SU-DHL-6 (cell line): ENCODE data around the gene IGSF3.

Source experiments
- CTCF ChIP-seq: fragments of 200-600 bp; sonication (generic); IDR thresholded peaks from one replicate; pipeline ENCODE4 v1.5.1; 2017; ENCODE audit warnings: antibody characterized with exemption, mild to moderate bottlenecking, low read length, moderate library complexity; ENCODE audit not compliant: insufficient read depth, poor library complexity, severe bottlenecking
- EZH2phosphoT487 ChIP-seq: fragments of 200-600 bp; sonication (generic), shearing (Covaris generic); conservative IDR thresholded peaks from 2 replicates; pipeline ENCODE4 v1.6.1; 2018; ENCODE audit warnings: mild to moderate bottlenecking, antibody characterized with exemption, low read length, moderate library complexity, mixed read lengths

GRCh38 chr1:116554924-116555323, 112.6 kb downstream of the IGSF3 start:
- TF ChIP-seq CTCF (no peak), EZH2phosphoT487 (no peak)
